Mononuclear cell (primary cell): Measurements from ENCODE around the gene NRDC. TPM values are rescaled to one million over a fixed set of nuclear protein-coding genes. Genes with fewer than 3 reads are reported as not detected.
"Not testable (repeated sequence)": the region's sequence is repeated elsewhere in the genome, so short reads cannot be mapped to it uniquely, and the experiment has no call there.

Experiments used
- H3K27me3 ChIP-seq: 2 replicates; pipeline ENCODE4 v1.6.0; 2011; ENCODE audit warnings: low read length, control low read depth; ENCODE audit not compliant: insufficient read depth
- H3K4me1 ChIP-seq: 2 replicates; pipeline ENCODE4 v1.5.1; 2011; ENCODE audit warnings: mild to moderate bottlenecking, low read length, control low read depth; ENCODE audit not compliant: insufficient read depth
- H3K4me3 ChIP-seq: 2 replicates; pipeline ENCODE4 v1.5.1; 2011; ENCODE audit warnings: mild to moderate bottlenecking, low read length, moderate library complexity
- H3K9me3 ChIP-seq: 2 replicates; pipeline ENCODE4 v1.5.1; 2011; ENCODE audit warnings: low read depth, mild to moderate bottlenecking, control low read depth, low read length
- total RNA-seq: library from RNA; depleted of rRNA; stranded (reverse); fragments of >200 nt; gene quantifications from one replicate; pipeline ENCODE4 v1.2.3, GENCODE V29; 2012

Gene NRDC
- total RNA-seq, 1 donor, result 36.2 TPM

- no peaks in the 10 kb centered on the region for H3K27me3 ChIP-seq
- no peak overlapping the region for H3K4me3 ChIP-seq
- no peaks in the 10 kb centered on the region for H3K9me3 ChIP-seq
- H3K4me1 ChIP-seq, result no peaks in the 10 kb centered on the region
Observed at GRCh38 chr1:51839094-51839493, 39.4 kb downstream of the NRDC start.

DNA sequence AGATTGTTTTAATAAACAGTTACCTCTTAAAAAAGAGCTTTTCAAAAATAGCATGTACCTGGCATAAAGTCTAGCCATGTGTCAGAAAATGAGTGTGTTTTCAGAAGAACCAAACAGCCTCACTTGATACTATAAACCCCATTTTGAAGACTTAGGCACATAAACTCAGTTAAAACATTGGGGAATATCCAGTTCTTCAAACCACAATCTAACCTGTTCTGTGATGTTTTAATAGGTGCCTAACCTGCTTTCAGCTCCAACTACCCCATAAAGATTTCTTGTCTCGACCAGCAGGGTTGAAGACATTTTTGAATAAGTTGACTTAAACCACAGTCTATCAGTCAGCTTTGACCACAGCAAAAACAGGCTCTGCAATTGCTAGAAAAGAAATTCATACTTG is 41.3 kb downstream of the NRDC start:
- H3K27me3 ChIP-seq, result no peaks in the 10 kb centered on the region
- no peak overlapping the region for H3K4me3 ChIP-seq
- no peaks in the 10 kb centered on the region for H3K4me1 ChIP-seq
- no peaks in the 10 kb centered on the region for H3K9me3 ChIP-seq

DNA sequence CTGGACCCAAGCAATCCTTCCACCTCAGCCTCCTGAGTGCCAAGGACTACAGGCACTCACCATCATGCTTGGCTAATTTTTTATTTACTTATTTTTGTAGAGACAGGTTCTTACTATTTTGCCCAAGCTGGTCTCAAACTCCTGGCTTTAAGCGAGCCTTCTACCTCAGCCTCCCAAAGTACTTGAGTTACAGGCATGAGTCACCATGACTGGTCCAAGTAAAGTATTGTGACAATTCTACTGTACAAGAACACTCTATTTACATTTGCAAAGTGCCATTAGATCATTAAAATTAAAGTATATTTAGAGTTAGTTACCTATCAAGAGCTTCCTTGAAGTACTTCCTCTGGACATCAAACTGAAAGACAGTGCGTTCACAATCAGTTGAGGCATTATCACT is 44.8 kb downstream of the NRDC start:
- no peaks in the 10 kb centered on the region for H3K4me1 ChIP-seq
- no peaks in the 10 kb centered on the region for H3K9me3 ChIP-seq
- H3K4me3 ChIP-seq, result no peak overlapping the region
- no peaks in the 10 kb centered on the region for H3K27me3 ChIP-seq

GRCh38 chr1:51829058-51829457 is 49.5 kb downstream of the NRDC start:
- H3K4me1 ChIP-seq, result no peaks in the 10 kb centered on the region
- H3K4me3 ChIP-seq, result no peak overlapping the region
- H3K27me3 ChIP-seq, result no peaks in the 10 kb centered on the region
- no peaks in the 10 kb centered on the region for H3K9me3 ChIP-seq

- Histone ChIP-seq H3K4me3 (no peak overlapping the region), H3K9me3 (no peaks in the 10 kb centered on the region), H3K4me1 (no peaks in the 10 kb centered on the region), H3K27me3 (no peaks in the 10 kb centered on the region)
Observed at GRCh38 chr1:51819810-51820209, 58.7 kb downstream of the NRDC start.

DNA sequence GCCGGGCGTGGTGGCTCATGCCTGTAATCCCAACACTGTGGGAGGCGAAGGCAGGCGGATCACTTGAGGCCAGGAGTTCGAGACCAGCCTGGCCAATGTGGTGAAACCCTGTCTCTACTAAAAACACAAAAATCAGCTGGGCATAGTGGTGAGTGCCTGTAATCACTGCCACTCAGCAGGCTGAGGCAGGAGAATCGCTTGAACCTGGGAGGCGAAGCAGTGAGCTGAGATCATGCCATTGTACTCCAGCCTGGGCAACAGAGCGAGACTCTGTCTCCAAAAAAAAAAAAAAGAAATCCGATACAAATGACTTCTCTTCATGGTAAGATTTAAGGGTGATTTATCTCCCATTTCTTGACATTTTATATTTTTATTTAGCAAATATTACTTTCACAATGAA is 59.5 kb downstream of the NRDC start:
- H3K9me3 ChIP-seq, H3K4me1 ChIP-seq, H3K27me3 ChIP-seq, H3K4me3 ChIP-seq: not testable (repeated sequence)

GRCh38 chr1:51818487-51818886 is 60.0 kb downstream of the NRDC start:
- Histone ChIP-seq H3K4me1 (no peaks in the 10 kb centered on the region), H3K4me3 (no peak overlapping the region), H3K27me3 (no peaks in the 10 kb centered on the region), H3K9me3 (no peaks in the 10 kb centered on the region)

GRCh38 chr1:51814513-51814912 is 64.0 kb downstream of the NRDC start:
- Histone ChIP-seq H3K4me3 (no peak overlapping the region), H3K27me3 (no peaks in the 10 kb centered on the region), H3K4me1 (no peaks in the 10 kb centered on the region), H3K9me3 (no peaks in the 10 kb centered on the region)

DNA sequence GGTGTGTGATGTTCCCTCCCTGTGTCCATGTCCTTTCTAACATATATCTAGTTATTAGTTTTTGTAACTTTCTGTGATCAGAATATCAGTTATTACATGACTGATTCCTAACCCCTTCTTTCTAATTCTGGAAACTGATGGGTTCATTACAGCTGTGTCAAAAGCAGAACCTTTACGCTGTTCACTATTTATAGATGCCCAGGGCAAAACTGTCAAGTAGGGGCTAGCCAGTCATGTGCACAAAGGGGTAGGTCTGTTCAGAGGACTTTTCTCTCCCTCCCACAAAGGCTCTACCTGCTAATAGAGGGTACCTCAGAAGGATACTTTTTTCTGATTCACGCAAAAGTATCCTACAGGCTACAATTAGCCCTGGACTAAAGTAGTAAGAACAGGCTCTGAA is 79.2 kb downstream of the NRDC start:
- Histone ChIP-seq H3K9me3 (no peaks in the 10 kb centered on the region), H3K4me3 (no peak overlapping the region), H3K27me3 (no peaks in the 10 kb centered on the region), H3K4me1 (no peaks in the 10 kb centered on the region)

DNA sequence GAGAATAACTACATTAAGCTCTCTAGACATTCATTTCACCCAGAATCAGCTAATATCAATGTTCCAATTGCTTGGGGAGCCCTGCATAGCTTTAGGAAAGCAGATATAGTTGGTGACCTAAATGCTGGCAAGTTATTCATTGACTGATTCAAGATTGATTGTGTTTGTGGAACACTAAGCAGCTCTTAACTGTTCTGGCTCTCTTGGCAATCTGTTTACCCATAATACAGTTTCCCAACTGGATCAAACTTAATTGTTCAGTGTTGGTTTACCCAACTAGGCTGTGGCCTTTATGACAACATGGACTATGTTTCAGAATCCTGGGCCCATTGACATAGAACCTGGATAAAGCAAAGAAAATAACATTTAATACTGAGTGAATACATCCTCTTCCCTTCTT is 83.7 kb downstream of the NRDC start:
- Histone ChIP-seq H3K27me3 (no peaks in the 10 kb centered on the region), H3K9me3 (no peaks in the 10 kb centered on the region), H3K4me1 (no peaks in the 10 kb centered on the region), H3K4me3 (no peak overlapping the region)

DNA sequence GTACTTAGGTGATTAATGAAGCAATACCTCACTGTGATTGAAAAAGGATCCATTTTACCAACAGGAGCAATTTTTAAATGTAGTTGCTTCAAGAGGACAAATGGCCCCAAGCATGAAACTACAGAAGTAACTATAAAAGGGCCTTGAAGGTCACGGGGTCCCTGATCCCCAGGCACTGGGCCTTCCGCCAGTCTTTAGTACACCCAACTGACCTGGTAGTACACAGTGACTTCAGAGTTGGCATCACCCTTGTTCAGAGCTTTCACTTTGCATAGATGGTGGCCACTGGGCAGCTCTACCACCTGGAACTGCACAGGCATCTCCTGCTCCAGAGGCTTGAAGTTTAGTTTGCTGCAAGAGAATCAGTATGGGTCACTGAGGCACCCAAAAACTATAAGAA is 84.3 kb downstream of the NRDC start:
- Histone ChIP-seq H3K4me1 (no peaks in the 10 kb centered on the region), H3K4me3 (no peak overlapping the region), H3K27me3 (no peaks in the 10 kb centered on the region), H3K9me3 (no peaks in the 10 kb centered on the region)

GRCh38 chr1:51792864-51793263 is 85.7 kb downstream of the NRDC start:
- Histone ChIP-seq H3K4me3 (no peak overlapping the region), H3K4me1 (no peaks in the 10 kb centered on the region), H3K27me3 (no peaks in the 10 kb centered on the region), H3K9me3 (no peaks in the 10 kb centered on the region)

DNA sequence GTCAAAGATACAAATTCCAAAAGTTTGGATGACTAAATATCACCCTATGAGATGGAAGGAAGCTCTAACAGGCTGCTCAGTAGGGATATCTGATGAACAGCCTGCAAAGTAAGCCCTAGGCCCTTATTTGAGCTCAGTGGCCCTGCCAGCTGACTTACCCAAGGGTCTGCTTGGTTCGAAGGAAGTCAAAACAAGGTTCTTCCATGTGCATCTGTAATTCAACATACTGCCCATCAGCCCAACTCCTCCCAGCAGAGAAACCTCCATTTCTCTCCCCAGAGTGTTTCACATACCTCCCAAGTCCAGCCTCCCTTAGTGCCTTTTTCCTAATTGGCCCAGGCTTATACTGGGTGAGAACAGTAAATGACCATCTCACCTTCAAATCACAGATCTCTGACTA is 86.6 kb downstream of the NRDC start:
- Histone ChIP-seq H3K27me3 (no peaks in the 10 kb centered on the region), H3K9me3 (no peaks in the 10 kb centered on the region), H3K4me1 (no peaks in the 10 kb centered on the region), H3K4me3 (no peak overlapping the region)

DNA sequence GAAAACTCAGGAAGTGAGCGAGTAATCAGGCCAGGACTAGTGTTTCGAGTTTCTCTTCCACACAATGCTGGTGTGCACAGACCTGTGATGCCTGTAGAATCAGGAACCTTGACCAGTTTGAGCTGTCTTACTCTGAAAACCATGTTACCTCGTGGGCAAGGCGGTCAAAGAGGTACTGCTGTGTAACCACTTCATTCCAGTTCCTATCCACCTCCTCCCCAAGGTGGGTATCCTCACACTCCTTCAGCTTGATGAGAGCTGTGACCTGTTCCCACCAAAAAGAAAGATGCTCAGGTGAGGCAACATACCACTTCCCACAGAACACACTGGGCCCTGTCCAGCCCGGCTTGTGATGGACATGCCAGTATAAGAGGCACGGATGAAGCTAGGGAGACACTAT is 88.1 kb downstream of the NRDC start:
- Histone ChIP-seq H3K9me3 (no peaks in the 10 kb centered on the region), H3K27me3 (no peaks in the 10 kb centered on the region), H3K4me3 (no peak overlapping the region), H3K4me1 (no peaks in the 10 kb centered on the region)

DNA sequence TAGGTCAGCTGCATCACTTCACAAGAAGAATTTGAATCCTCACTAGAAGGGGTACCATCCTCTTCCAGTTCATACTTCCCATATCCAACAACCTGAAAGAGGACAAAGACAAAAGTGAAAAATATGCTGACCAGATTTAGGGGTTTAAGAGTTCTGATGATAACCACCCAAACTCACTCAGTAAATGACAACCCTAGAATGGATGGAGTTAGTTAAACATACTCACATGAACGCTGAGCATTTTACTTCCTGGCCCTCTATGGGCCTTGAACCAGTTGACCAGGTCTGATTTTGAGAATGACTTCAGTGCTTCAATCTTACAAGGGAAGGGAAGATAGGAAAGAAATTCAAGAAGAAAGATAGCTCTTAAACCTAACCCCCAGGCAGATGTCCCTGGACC is 89.2 kb downstream of the NRDC start:
- H3K27me3 ChIP-seq, result no peaks in the 10 kb centered on the region
- no peak overlapping the region for H3K4me3 ChIP-seq
- no peaks in the 10 kb centered on the region for H3K4me1 ChIP-seq
- no peaks in the 10 kb centered on the region for H3K9me3 ChIP-seq

DNA sequence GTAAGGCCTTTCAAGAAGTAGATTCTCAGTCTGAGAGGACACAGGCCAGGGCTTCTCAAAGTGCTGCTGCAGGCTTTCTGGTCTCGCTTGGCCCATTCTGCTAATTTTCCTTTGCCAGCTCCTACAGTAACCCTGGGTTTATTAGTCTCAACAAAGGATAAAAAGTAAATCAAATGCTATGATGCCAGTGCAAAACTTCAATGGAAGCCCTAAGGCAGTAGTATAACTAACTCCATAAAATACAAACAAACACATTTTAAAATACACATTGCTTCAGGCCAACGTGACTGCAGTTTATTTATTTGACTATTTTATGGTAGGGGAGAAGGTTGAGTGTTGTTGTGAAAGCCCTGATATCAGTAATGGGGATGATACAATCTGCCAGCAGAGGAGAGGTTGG is 89.6 kb downstream of the NRDC start:
- Histone ChIP-seq H3K4me1 (no peaks in the 10 kb centered on the region), H3K4me3 (no peak overlapping the region), H3K9me3 (no peaks in the 10 kb centered on the region), H3K27me3 (no peaks in the 10 kb centered on the region)

DNA sequence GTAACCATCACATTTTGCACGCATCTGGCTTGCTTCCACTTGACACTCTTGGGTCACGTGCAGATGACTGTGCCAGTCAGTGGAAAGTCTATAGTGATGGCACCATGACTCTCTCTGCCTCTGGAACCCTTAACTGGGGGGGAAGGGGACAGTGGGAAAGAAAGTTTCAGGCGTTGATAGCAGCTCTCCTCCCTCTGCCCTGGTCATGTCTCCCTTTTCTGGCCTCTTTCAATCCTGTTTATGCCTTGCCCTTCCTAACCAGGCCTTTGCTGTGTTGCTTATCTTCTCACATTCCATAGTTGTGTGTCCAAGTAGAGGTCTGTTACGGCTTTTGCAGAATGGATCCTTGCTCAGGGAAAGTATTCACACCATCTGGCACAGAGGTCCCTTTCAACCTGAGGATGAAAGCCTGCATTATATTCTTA is 93.5 kb downstream of the NRDC start:
- Histone ChIP-seq H3K4me1 (no peaks in the 10 kb centered on the region), H3K4me3 (no peak overlapping the region), H3K9me3 (no peaks in the 10 kb centered on the region), H3K27me3 (no peaks in the 10 kb centered on the region)
